AG09319 (cell line): ENCODE results near the gene MRPS35.

Source experiments
- DNase-seq: peaks from one replicate; pipeline ENCODE4 v3.0.0-alpha.2; 2010; ENCODE audit warnings: low read depth; ENCODE audit errors: extremely low read depth
- CTCF ChIP-seq: IDR thresholded peaks from 2 replicates; pipeline ENCODE4 v1.5.1; 2011; ENCODE audit warnings: low read depth, mild to moderate bottlenecking, inconsistent platforms, low read length, moderate library complexity

Gene MRPS35

GRCh38 chr12:27674989-27675388 lies 35.6 kb upstream of the MRPS35 start:
- no peak for DNase-seq
- no peak for TF ChIP-seq CTCF

DNA sequence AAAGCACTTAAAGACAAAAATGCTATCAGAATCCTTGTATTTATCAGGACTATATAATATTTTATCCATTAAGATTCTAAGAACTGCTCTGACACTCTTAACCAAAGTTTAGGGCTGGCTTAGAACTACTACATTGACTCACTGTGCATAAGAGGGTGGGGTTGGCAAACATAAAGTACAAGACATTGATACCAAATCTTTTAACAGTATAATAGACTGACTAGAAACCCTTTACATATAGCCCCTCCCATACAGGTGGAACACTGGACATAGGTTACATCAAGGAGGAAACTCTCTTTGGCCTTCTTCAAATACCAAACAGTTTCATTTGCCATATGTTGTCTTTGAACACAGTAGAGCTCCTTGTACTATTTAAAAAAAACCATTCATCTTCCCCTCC lies 30.0 kb upstream of the MRPS35 start:
- TF ChIP-seq CTCF: no peak
- DNase-seq: no peak

- no peak for TF ChIP-seq CTCF
- DNase-seq: no peak
These were observed 28.1 kb upstream of the MRPS35 start for GRCh38 chr12:27682534-27682933.

DNA sequence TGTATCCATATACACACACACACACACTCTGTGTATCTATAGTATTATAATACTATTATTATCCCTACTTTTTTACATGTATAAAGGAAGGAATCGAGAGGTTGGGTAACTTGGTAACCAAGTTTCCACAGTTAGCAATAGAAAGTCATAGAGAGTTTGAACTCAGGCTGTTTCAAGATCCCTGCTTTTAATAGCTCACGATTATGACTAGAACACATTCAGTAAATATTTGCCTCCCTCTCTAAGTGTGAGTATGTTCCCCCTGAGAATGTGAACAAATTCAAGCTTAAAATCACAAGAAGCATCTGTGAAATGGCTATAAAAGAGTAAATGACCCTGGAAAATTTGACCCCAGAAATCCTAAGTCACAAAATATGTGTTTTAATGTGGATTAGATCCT lies 25.4 kb upstream of the MRPS35 start:
- no peak for TF ChIP-seq CTCF
- DNase-seq: no peak

DNA sequence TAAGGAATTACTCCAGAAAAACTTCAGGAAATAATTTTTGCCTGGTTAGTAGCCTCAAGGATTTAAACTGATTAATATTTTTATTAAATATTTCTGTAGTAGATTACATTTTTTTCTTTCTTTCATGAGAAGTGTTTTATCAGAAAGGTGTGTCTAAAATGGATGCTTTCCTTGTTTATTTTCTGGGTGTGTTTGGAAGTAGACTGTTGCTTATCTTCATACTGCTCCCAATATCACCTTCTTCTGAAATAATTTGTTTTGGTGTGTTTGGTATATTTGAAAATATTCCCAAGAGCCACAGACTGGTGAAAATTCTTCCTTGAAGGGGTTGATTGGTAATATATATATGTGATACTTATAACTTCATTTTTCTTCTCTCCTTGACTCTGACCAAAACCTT lies 24.5 kb upstream of the MRPS35 start:
- DNase-seq: no peak
- no peak for TF ChIP-seq CTCF

GRCh38 chr12:27688671-27689070 lies 22.0 kb upstream of the MRPS35 start:
- no peak for TF ChIP-seq CTCF

DNA sequence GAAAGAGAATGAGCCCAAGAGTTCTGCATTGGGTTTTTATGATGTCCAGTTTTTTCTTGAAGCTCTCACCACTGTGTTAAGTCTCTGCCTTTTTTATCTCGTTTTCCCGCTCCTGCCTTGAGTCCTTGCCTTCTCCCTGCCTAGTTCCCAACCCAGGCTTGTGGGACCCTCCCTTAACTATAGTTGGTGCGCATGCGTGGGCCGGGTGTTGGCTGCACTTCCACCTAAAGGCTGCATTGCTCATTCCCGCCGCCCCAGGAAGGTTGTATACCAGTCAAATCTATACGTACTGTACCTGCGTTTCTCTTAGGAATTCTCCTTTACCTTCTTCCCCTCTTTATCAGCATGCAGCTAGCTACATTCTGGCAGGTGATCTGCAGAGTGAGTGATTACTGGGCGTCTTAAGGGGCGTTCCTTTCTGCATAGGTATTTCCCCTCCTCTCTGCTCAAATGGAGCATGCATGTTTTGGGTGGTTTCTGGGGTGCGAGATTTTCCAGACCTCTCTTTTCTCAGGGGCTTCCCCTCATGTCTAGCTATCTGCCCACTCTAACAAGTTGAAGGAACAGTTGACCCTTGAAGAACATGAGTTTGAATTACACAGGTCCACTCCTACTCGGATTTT lies 21.0 kb upstream of the MRPS35 start:
- TF ChIP-seq CTCF: no peak
- DNase-seq: no peak

More at GRCh38 chr12:27688671-27689070, 22.0 kb upstream of the MRPS35 start:
- DNase-seq: no peak
